ENCODE data around the gene EHBP1L1.

The EHBP1L1 gene

DNA sequence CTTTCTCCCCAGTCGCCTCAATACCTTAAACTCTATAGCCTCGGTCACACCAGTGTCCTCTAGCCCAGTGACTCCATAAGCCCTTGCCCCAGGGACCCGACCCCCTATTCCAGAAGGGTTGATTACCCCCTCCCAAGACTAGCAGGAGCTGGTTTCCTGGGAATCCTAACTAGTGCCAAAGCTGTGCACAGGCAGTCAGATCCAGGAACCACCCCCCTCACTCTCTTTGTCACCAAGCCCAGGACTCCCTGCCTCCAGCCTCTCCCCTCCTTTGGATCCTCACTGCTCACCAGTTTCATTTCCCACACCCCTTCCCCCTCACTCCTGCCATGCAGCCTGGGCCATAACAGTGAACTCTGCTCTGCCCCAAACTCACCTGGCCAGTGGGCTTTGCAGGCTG is 27.5 kb upstream of the EHBP1L1 start:
- CTCF ChIA-PET: interaction anchor here (0.7 to 1.9 kb wide), 3 partner anchors 25 to 219 kb away, joined by 3 to 7 read pairs (median 4); no protein-coding TSS in a partner anchor
- Histone ChIP-seq H3K9me3 (ENCODE audit: control insufficient read depth, insufficient read depth, low read depth, low read length) (no peaks in the 10 kb centered on the region), H3K27ac (ENCODE audit: extremely low read depth, low read depth, low read length) (no peak overlapping the region), H3K36me3 (ENCODE audit: control insufficient read depth in 2 of 2, insufficient read depth in 1 of 2, low read length in 2 of 2) (peaks cover 5 to 78% of the 10 kb centered on the region in 2 experiments; a peak in 2 of 3 replicates), H3K4me3 (ENCODE audit: low read depth, low read length) (no peak overlapping the region), H3K4me1 (ENCODE audit: control insufficient read depth, insufficient read depth, low read length) (no peaks in the 10 kb centered on the region; the same call in 1 of the 2 replicates)
- TF ChIP-seq, protein P1, sequence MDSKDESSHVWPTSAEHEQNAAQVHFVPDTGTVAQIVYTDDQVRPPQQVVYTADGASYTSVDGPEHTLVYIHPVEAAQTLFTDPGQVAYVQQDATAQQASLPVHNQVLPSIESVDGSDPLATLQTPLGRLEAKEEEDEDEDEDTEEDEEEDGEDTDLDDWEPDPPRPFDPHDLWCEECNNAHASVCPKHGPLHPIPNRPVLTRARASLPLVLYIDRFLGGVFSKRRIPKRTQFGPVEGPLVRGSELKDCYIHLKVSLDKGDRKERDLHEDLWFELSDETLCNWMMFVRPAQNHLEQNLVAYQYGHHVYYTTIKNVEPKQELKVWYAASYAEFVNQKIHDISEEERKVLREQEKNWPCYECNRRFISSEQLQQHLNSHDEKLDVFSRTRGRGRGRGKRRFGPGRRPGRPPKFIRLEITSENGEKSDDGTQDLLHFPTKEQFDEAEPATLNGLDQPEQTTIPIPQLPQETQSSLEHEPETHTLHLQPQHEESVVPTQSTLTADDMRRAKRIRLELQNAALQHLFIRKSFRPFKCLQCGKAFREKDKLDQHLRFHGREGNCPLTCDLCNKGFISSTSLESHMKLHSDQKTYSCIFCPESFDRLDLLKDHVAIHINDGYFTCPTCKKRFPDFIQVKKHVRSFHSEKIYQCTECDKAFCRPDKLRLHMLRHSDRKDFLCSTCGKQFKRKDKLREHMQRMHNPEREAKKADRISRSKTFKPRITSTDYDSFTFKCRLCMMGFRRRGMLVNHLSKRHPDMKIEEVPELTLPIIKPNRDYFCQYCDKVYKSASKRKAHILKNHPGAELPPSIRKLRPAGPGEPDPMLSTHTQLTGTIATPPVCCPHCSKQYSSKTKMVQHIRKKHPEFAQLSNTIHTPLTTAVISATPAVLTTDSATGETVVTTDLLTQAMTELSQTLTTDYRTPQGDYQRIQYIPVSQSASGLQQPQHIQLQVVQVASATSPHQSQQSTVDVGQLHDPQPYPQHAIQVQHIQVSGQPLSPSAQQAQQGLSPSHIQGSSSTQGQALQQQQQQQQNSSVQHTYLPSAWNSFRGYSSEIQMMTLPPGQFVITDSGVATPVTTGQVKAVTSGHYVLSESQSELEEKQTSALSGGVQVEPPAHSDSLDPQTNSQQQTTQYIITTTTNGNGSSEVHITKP (tag by site-specific recombination; IDR thresholded peaks at IDR 0.05): no peak
- TF ChIP-seq ZNF202 (tag by site-specific recombination; IDR thresholded peaks at IDR 0.05; ENCODE audit: borderline replicate concordance): no peak
- TF ChIP-seq, protein P2, sequence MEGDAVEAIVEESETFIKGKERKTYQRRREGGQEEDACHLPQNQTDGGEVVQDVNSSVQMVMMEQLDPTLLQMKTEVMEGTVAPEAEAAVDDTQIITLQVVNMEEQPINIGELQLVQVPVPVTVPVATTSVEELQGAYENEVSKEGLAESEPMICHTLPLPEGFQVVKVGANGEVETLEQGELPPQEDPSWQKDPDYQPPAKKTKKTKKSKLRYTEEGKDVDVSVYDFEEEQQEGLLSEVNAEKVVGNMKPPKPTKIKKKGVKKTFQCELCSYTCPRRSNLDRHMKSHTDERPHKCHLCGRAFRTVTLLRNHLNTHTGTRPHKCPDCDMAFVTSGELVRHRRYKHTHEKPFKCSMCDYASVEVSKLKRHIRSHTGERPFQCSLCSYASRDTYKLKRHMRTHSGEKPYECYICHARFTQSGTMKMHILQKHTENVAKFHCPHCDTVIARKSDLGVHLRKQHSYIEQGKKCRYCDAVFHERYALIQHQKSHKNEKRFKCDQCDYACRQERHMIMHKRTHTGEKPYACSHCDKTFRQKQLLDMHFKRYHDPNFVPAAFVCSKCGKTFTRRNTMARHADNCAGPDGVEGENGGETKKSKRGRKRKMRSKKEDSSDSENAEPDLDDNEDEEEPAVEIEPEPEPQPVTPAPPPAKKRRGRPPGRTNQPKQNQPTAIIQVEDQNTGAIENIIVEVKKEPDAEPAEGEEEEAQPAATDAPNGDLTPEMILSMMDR (tag by site-specific recombination; IDR thresholded peaks at IDR 0.05): no peak
- TF ChIP-seq ZNF140 (tag by site-specific recombination; IDR thresholded peaks at IDR 0.05): no peak
- TF ChIP-seq, protein P3, sequence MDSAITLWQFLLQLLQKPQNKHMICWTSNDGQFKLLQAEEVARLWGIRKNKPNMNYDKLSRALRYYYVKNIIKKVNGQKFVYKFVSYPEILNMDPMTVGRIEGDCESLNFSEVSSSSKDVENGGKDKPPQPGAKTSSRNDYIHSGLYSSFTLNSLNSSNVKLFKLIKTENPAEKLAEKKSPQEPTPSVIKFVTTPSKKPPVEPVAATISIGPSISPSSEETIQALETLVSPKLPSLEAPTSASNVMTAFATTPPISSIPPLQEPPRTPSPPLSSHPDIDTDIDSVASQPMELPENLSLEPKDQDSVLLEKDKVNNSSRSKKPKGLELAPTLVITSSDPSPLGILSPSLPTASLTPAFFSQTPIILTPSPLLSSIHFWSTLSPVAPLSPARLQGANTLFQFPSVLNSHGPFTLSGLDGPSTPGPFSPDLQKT (IDR thresholded peaks at IDR 0.05; ENCODE audit: borderline replicate concordance, low read depth, low read length): no peak
- TF ChIP-seq, protein P4, sequence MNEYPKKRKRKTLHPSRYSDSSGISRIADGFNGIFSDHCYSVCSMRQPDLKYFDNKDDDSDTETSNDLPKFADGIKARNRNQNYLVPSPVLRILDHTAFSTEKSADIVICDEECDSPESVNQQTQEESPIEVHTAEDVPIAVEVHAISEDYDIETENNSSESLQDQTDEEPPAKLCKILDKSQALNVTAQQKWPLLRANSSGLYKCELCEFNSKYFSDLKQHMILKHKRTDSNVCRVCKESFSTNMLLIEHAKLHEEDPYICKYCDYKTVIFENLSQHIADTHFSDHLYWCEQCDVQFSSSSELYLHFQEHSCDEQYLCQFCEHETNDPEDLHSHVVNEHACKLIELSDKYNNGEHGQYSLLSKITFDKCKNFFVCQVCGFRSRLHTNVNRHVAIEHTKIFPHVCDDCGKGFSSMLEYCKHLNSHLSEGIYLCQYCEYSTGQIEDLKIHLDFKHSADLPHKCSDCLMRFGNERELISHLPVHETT (tag by site-specific recombination; IDR thresholded peaks at IDR 0.05): no peak
- TF ChIP-seq, protein P5, sequence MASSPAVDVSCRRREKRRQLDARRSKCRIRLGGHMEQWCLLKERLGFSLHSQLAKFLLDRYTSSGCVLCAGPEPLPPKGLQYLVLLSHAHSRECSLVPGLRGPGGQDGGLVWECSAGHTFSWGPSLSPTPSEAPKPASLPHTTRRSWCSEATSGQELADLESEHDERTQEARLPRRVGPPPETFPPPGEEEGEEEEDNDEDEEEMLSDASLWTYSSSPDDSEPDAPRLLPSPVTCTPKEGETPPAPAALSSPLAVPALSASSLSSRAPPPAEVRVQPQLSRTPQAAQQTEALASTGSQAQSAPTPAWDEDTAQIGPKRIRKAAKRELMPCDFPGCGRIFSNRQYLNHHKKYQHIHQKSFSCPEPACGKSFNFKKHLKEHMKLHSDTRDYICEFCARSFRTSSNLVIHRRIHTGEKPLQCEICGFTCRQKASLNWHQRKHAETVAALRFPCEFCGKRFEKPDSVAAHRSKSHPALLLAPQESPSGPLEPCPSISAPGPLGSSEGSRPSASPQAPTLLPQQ (tag by site-specific recombination; IDR thresholded peaks at IDR 0.05): no peak
- no peak for TF ChIP-seq ZNF561 (tag by site-specific recombination; IDR thresholded peaks at IDR 0.05; ENCODE audit: borderline replicate concordance)
- no peak for TF ChIP-seq ZNF624 (tag by site-specific recombination; IDR thresholded peaks at IDR 0.05)
- TF ChIP-seq EGR2 (tag by site-specific recombination; IDR thresholded peaks at IDR 0.05; ENCODE audit: low read depth): no peak
- TF ChIP-seq GLIS1 (tag by site-specific recombination; IDR thresholded peaks at IDR 0.05): no peak
- no peak for TF ChIP-seq BCL11B (tag by site-specific recombination; IDR thresholded peaks at IDR 0.05; ENCODE audit: low read depth)
- no peak for TF ChIP-seq ZSCAN23 (tag by site-specific recombination; IDR thresholded peaks at IDR 0.05)
- no peak for TF ChIP-seq ZNF792 (tag by site-specific recombination; IDR thresholded peaks at IDR 0.05)
- TF ChIP-seq ZNF416 (tag by site-specific recombination; IDR thresholded peaks at IDR 0.05): no peak
- TF ChIP-seq ZNF776 (tag by site-specific recombination; IDR thresholded peaks at IDR 0.05; ENCODE audit: borderline replicate concordance): no peak
- POLR2A ChIA-PET: interaction anchor here (1.2 to 3.0 kb wide), 3 partner anchors 8 to 33 kb away, joined by 3 to 9 read pairs (median 4); no protein-coding TSS in a partner anchor
